Body of pancreas (tissue), 4 donors: ENCODE data around the gene CCDC160.

Source experiments
- CTCF ChIP-seq, 7 experiments: fragments of 450-650 bp in 4 of 7; fragments of 200-600 bp in 3 of 7; sonication (generic) in 3 of 7; IDR thresholded peaks; one replicate each; pipeline ENCODE4 v1.5.1; 2016 to 2019; ENCODE audit warnings: antibody characterized with exemption in 7 of 7
- POLR2A ChIP-seq, 3 donors: fragments of 450-650 bp; IDR thresholded peaks; one replicate each; pipeline ENCODE4 v1.6.1; 2016; ENCODE audit warnings: antibody characterized with exemption in 3 of 3, mild to moderate bottlenecking in 2 of 3

DNA sequence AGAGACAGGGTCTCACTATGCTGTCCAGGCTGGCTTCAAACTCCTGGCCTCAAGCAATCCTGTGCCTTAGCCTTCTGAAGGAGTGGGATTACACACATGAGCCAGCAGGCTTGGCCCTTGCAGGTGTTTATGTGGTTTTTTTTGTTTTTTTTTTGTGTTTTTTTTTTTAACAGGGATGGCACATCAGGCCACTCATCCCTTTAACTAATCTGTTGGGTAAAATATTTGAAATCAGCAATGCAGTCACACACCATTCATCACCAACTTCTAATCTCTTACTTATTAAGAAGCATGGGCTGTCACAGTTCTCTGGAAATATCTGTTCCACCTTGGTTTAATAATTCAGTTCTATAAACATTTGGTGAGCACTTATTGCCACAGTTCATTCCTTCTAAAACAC is 12.3 kb downstream of the CCDC160 start:
- TF ChIP-seq CTCF (IDR thresholded peaks at IDR 0.05), result no peak
- no peak for TF ChIP-seq POLR2A (IDR thresholded peaks at IDR 0.05)
